T-helper 2 cell treated with Interferon-gamma antibody and Interleukin-4, amounts not matched to agents 5 μg/mL and 100 μg/mL, for 36 hours (primary cell): ENCODE results near the gene CDKN1A.

ENCODE experiments used
- DNase-seq: peaks from one replicate; pipeline ENCODE4 v3.0.0; 2021; ENCODE audit warnings: low spot score
- H3K27ac Mint-ChIP-seq: one replicate; pipeline ENCODE4 v1.8.0; 2021; ENCODE audit warnings: mild to moderate bottlenecking, mixed read lengths
- H3K27me3 Mint-ChIP-seq: one replicate; pipeline ENCODE4 v1.8.0; 2021; ENCODE audit warnings: low read depth, mixed read lengths
- H3K36me3 Mint-ChIP-seq: one replicate; pipeline ENCODE4 v1.8.0; 2021; ENCODE audit warnings: low read depth, mixed read lengths
- H3K4me1 Mint-ChIP-seq: one replicate; pipeline ENCODE4 v1.8.0; 2021; ENCODE audit warnings: low read depth, mixed read lengths
- H3K4me3 Mint-ChIP-seq: one replicate; pipeline ENCODE4 v1.8.0; 2022; ENCODE audit warnings: mild to moderate bottlenecking, moderate library complexity, mixed read lengths
- H3K9me3 Mint-ChIP-seq: one replicate; pipeline ENCODE4 v1.8.0; 2021; ENCODE audit warnings: mixed read lengths

Gene CDKN1A

GRCh38 chr6:36663504-36664446, 14.7 kb upstream of the CDKN1A start:
- Mint-ChIP-seq H3K4me1 (peaks cover 9% of the 10 kb centered on the region), H3K4me3 (no peak overlapping the region), H3K9me3 (no peaks in the 10 kb centered on the region), H3K27me3 (peaks cover 21% of the 10 kb centered on the region), H3K27ac (no peak overlapping the region), H3K36me3 (no peaks in the 10 kb centered on the region)
- DNase-seq, result no peak

GRCh38 chr6:36665180-36665579, 13.3 kb upstream of the CDKN1A start:
- peaks cover 9% of the 10 kb centered on the region for H3K27me3 Mint-ChIP-seq
- H3K27ac Mint-ChIP-seq, result no peak overlapping the region
- peaks cover 9% of the 10 kb centered on the region for H3K4me1 Mint-ChIP-seq
- no peak for DNase-seq
- H3K9me3 Mint-ChIP-seq, result no peaks in the 10 kb centered on the region
- H3K4me3 Mint-ChIP-seq, result no peak overlapping the region
- no peaks in the 10 kb centered on the region for H3K36me3 Mint-ChIP-seq

DNA sequence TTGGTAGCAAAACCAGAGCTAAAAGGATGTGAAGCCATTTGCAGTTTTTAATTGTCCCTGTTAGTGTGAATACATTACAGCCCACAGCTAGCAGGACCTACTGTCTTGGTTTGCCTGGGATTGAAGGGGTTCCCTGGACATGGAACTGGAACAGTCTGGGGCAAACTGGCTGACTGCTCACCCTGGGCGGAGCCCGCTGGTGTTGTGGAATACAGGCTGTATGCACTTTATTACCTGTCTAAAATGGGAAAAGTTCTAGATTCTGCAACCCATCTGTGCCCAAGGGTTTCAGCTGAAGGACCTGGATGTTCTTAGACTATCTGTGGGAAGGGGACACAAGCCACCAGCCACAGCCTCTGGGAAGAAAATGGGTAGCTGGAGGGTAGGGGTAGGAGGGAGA, 12.2 kb upstream of the CDKN1A start:
- Mint-ChIP-seq H3K27ac (no peak overlapping the region), H3K9me3 (no peaks in the 10 kb centered on the region), H3K27me3 (peaks cover 5% of the 10 kb centered on the region), H3K4me1 (peaks cover 9% of the 10 kb centered on the region), H3K36me3 (no peaks in the 10 kb centered on the region), H3K4me3 (no peak overlapping the region)
- DNase-seq, result no peak

DNA sequence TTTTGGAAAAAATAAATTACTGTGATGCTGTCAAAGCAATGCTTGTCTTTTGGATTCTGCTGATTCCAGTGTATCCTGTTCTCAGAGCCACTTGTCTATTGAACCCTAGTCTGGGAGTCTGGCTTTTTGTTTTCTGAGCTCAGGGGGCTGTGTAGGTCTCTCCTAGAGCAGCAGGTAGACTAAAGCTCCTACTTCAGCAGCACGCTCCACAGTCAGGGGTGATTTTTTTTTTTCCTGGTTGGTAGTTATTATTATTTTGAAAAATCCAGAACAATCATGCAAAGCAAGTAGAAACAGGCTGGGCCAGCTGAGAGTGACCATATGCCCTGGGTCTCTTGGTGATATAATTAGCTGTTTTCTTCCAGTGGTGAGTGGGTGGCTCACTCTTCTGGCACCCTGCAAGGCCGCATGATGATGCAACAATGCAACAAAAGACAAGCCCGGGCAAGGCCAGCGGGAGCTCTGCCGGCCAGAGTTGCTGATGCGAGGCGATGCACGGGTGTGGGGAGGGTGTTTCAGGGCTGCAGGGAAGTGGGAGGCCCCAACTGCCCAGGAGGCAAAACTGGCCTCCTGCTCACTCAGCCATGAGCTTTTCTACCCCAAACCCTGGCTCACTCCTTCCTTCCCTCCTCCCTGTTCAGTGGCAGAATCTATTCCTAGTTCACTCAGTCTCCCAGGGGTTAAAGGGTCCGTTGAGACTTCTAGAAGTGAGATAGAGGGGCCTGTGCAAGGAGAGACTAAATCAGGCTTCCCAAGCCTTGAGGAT, 11.5 kb upstream of the CDKN1A start:
- H3K4me1 Mint-ChIP-seq, result peaks cover 9% of the 10 kb centered on the region
- DNase-seq, result no peak
- no peaks in the 10 kb centered on the region for H3K9me3 Mint-ChIP-seq
- H3K27me3 Mint-ChIP-seq, result peaks cover 5% of the 10 kb centered on the region
- no peaks in the 10 kb centered on the region for H3K36me3 Mint-ChIP-seq
- no peak overlapping the region for H3K4me3 Mint-ChIP-seq
- no peak overlapping the region for H3K27ac Mint-ChIP-seq

DNA sequence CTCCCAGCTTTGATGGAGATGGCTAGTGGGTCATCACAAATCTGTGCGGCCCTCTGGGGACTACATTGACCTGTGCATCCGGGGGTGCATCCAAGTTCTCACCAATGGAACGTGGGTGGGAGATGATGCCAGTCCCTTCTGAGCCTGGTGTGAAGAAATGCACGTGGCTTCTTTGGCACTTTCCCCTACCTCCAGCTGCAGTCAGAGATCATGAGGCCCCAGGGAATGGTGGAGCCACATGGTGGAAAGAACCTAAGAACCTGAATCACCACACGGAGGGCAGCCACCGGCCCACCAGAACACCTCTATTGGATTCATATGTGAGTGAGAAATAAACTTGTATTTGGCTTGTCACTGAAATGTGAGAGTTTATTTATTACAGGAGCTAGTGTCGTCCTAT, 9.9 kb upstream of the CDKN1A start:
- H3K27me3 Mint-ChIP-seq, result no peaks in the 10 kb centered on the region
- H3K9me3 Mint-ChIP-seq, result no peaks in the 10 kb centered on the region
- DNase-seq, result no peak
- H3K36me3 Mint-ChIP-seq, result no peaks in the 10 kb centered on the region
- no peak overlapping the region for H3K4me3 Mint-ChIP-seq
- H3K4me1 Mint-ChIP-seq, result peaks cover 2% of the 10 kb centered on the region
- no peak overlapping the region for H3K27ac Mint-ChIP-seq

DNA sequence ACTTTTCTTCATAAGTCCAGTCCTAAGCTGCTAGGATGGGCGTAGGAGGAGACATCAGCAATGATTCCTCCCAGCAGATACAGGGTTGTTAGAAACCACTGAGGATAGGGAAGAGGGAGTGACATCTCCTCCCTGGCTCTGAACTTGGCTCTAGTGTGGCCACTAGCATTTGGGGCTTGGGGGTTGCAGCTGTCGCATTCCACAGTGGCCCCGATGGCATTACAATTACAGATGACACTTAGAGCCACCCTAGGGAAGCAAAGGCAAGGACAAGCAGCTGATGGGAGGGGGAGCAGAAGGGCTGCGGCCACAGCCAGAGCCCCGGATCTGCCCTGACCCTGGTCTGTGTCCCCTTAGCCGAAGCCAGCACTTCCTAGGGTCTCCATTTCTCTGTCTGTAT, 9.5 kb upstream of the CDKN1A start:
- Mint-ChIP-seq H3K4me3 (no peak overlapping the region), H3K27me3 (no peaks in the 10 kb centered on the region), H3K9me3 (no peaks in the 10 kb centered on the region), H3K36me3 (no peaks in the 10 kb centered on the region), H3K4me1 (peaks cover 2% of the 10 kb centered on the region), H3K27ac (no peak overlapping the region)
- no peak for DNase-seq

- no peak for DNase-seq
- Mint-ChIP-seq H3K4me1 (peaks cover 2% of the 10 kb centered on the region), H3K4me3 (no peak overlapping the region), H3K36me3 (no peaks in the 10 kb centered on the region), H3K27ac (no peak overlapping the region), H3K27me3 (no peaks in the 10 kb centered on the region), H3K9me3 (no peaks in the 10 kb centered on the region)
These were observed 8.2 kb upstream of the CDKN1A start for GRCh38 chr6:36670271-36670670.

- Mint-ChIP-seq H3K4me1 (peaks cover 11% of the 10 kb centered on the region), H3K27ac (no peak overlapping the region), H3K9me3 (no peaks in the 10 kb centered on the region), H3K36me3 (no peaks in the 10 kb centered on the region), H3K27me3 (no peaks in the 10 kb centered on the region), H3K4me3 (no peak overlapping the region)
- no peak for DNase-seq
These were observed 6.7 kb upstream of the CDKN1A start for GRCh38 chr6:36671687-36672375.

DNA sequence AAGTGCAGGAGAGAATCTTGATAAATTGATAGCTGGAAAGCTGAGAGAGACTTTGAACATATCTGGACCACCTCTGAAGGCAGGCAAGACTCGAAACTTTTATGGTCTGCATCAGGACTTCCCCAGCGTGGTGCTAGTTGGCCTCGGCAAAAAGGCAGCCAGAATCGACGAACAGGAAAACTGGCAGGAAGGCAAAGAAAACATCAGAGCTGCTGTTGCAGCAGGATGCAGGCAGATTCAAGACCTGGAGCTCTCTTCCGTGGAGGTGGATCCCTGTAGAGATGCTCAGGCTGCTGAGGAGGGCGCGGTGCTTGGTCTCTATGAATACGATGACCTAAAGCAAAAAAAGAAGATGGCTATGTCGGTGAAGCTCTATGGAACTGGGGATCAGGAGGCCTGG, 4.6 kb upstream of the CDKN1A start:
- Mint-ChIP-seq H3K9me3 (no peaks in the 10 kb centered on the region), H3K4me3 (no peak overlapping the region), H3K4me1 (peaks cover 29% of the 10 kb centered on the region), H3K27me3 (peaks cover 3% of the 10 kb centered on the region), H3K27ac (no peak overlapping the region), H3K36me3 (peaks cover 4% of the 10 kb centered on the region)
- no peak for DNase-seq

DNA sequence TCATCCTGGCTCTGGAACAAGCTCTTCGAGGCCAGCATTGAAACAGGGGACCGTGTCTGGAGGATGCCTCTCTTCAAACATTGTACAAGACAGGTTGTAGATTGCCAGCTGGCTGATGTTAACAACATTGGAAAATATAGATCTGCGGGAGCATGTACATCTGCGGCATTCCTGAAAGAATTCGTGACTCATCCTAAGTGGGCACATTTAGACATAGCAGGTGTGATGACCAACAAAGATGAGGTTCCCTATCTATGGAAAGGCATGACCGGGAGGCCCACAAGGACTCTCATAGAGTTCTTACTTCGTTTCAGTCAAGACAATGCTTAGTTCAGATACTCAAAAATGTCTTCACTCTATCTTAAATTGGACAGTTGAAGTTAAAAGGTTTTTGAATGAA, 3.6 kb upstream of the CDKN1A start:
- no peaks in the 10 kb centered on the region for H3K9me3 Mint-ChIP-seq
- H3K4me1 Mint-ChIP-seq, result peaks cover 29% of the 10 kb centered on the region
- no peak for DNase-seq
- no peak overlapping the region for H3K27ac Mint-ChIP-seq
- peaks cover 3% of the 10 kb centered on the region for H3K27me3 Mint-ChIP-seq
- no peak overlapping the region for H3K4me3 Mint-ChIP-seq
- peaks cover 4% of the 10 kb centered on the region for H3K36me3 Mint-ChIP-seq

- peak overlapping the region; percentile 66 for H3K27ac Mint-ChIP-seq
- peak overlapping the region; percentile 81 for H3K4me3 Mint-ChIP-seq
- DNase-seq, result no peak
- H3K36me3 Mint-ChIP-seq, result peaks cover 12% of the 10 kb centered on the region
- H3K27me3 Mint-ChIP-seq, result peaks cover 5% of the 10 kb centered on the region
- H3K9me3 Mint-ChIP-seq, result no peaks in the 10 kb centered on the region
- H3K4me1 Mint-ChIP-seq, result peaks cover 37% of the 10 kb centered on the region
These were observed 2.1 kb upstream of the CDKN1A start for GRCh38 chr6:36676141-36677058.

DNA sequence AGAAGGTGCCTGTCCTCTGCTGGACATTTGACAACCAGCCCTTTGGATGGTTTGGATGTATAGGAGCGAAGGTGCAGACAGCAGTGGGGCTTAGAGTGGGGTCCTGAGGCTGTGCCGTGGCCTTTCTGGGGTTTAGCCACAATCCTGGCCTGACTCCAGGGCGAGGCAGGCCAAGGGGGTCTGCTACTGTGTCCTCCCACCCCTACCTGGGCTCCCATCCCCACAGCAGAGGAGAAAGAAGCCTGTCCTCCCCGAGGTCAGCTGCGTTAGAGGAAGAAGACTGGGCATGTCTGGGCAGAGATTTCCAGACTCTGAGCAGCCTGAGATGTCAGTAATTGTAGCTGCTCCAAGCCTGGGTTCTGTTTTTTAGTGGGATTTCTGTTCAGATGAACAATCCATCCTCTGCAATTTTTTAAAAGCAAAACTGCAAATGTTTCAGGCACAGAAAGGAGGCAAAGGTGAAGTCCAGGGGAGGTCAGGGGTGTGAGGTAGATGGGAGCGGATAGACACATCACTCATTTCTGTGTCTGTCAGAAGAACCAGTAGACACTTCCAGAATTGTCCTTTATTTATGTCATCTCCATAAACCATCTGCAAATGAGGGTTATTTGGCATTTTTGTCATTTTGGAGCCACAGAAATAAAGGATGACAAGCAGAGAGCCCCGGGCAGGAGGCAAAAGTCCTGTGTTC, 1.3 kb upstream of the CDKN1A start:
- no peak for DNase-seq
- Mint-ChIP-seq H3K27me3 (peaks cover 5% of the 10 kb centered on the region), H3K36me3 (peaks cover 12% of the 10 kb centered on the region), H3K9me3 (no peaks in the 10 kb centered on the region), H3K27ac (peak overlapping the region; percentile 56), H3K4me1 (peaks cover 40% of the 10 kb centered on the region), H3K4me3 (peak overlapping the region; percentile 81)
